Bladder microvascular endothelial cell (primary cell): Measurements from ENCODE around the gene ZNF19. TPM values are rescaled to one million over a fixed set of nuclear protein-coding genes. Genes with fewer than 3 reads are reported as not detected.

Source experiments
- total RNA-seq: library from RNA; depleted of rRNA; stranded (reverse); fragments of >200 nt; gene quantifications from 2 replicates; pipeline ENCODE4 v1.2.3, GENCODE V29; 2014

The ZNF19 gene
- total RNA-seq: 0.65 and 2.1 TPM in 2 replicates

GRCh38 chr16:71489122-71489521 lies at the start of gene ZNF19:
Gene ZNF19 (minus strand): TSS chr16:71489324. CDS start chr16:71482114, 7,210 bp downstream.

GRCh38 chr16:71526111-71526631 lies 37.0 kb upstream of the ZNF19 start, which contains the start of gene CHST4:
Gene CHST4 (plus strand): TSS chr16:71526426. CDS start chr16:71536678, 10,252 bp downstream.

GRCh38 chr16:71461686-71462648 lies 27.2 kb downstream of the ZNF19 start, which contains the start of gene ZNF23:
Gene ZNF23 (minus strand): TSS chr16:71462247. CDS start chr16:71456796, 5,451 bp downstream.

GRCh38 chr16:71442051-71442440 lies 47.1 kb downstream of the ZNF19 start, which contains the start of gene TLE7:
Gene TLE7 (minus strand): TSS chr16:71442054. CDS start chr16:71433324, 8,730 bp downstream.

Other genes with a start within 250 kb of the ZNF19 start
- 18.0 and 30.4 TPM in 2 replicates for gene CMTR2, start 199.9 kb downstream of the ZNF19 start, total RNA-seq
- 0.13 TPM in 1 of 2 replicates, not detected in the other for gene CALB2, start 130.6 kb downstream of the ZNF19 start, total RNA-seq
- gene TLE7, start 47.3 kb downstream of the ZNF19 start, total RNA-seq: 0.16 TPM in 1 of 2 replicates, not detected in the other
- gene ZNF23, start 27.1 kb downstream of the ZNF19 start, total RNA-seq: 2.8 and 7.3 TPM in 2 replicates
- gene CHST4, start 37.1 kb upstream of the ZNF19 start, total RNA-seq: not detected in 2 replicates
- gene TAT, start 87.8 kb upstream of the ZNF19 start, total RNA-seq: not detected in 2 replicates
- gene MARVELD3, start 136.9 kb upstream of the ZNF19 start, total RNA-seq: under 0.01 and 0.25 TPM in 2 replicates
- gene PHLPP2, start 235.4 kb upstream of the ZNF19 start, total RNA-seq: 3.9 and 9.1 TPM in 2 replicates